CD14-positive monocyte (primary cell): Measurements from ENCODE around the gene NFATC2. TPM values are rescaled to one million over a fixed set of nuclear protein-coding genes. Genes with fewer than 3 reads are reported as not detected.

Experiments used
- DNase-seq, 3 donors: peaks; one replicate each; pipeline ENCODE4 v3.0.0-alpha.2; 2011 to 2022
- H2AFZ ChIP-seq: 2 replicates; pipeline ENCODE4 v1.6.0; 2012; ENCODE audit warnings: mild to moderate bottlenecking, low read depth, low read length, inconsistent platforms; ENCODE audit not compliant: insufficient read depth, poor library complexity, severe bottlenecking
- H3K27ac ChIP-seq, 2 donors: 1 replicate in 1 of 2; 2 replicates in 1 of 2; pipeline ENCODE4 v1.5.1; 2012 to 2013; ENCODE audit warnings: low read length in 2 of 2, control low read depth in 1 of 2, inconsistent platforms in 1 of 2, low read depth in 1 of 2, mild to moderate bottlenecking in 1 of 2
- H3K27me3 ChIP-seq, 2 donors: one replicate each; pipeline versions ENCODE4 v1.6.0 to v1.6.1; 2011 to 2013; ENCODE audit warnings: low read length in 2 of 2; ENCODE audit not compliant: control insufficient read depth in 2 of 2, insufficient read depth in 2 of 2
- H3K36me3 ChIP-seq, 2 donors: replicated peaks in 1 of 2; 1 replicate in 1 of 2; 2 replicates in 1 of 2; pipeline versions ENCODE4 v1.5.1 to v1.6.1; 2012 to 2013; ENCODE audit warnings: low read length in 2 of 2, control low read depth in 1 of 2, inconsistent platforms in 1 of 2, mild to moderate bottlenecking in 1 of 2; ENCODE audit not compliant: insufficient read depth in 2 of 2, control insufficient read depth in 1 of 2
- H3K4me1 ChIP-seq, 2 donors: 1 replicate in 1 of 2; 2 replicates in 1 of 2; pipeline versions ENCODE4 v1.5.1 to v1.6.1; 2012 to 2013; ENCODE audit warnings: low read length in 2 of 2, control low read depth in 1 of 2, inconsistent platforms in 1 of 2, mild to moderate bottlenecking in 1 of 2, moderate library complexity in 1 of 2; ENCODE audit not compliant: insufficient read depth in 2 of 2, control insufficient read depth in 1 of 2
- H3K4me2 ChIP-seq: replicated peaks from 2 replicates; pipeline ENCODE3; 2012; ENCODE audit warnings: low read length, moderate library complexity, mild to moderate bottlenecking; ENCODE audit not compliant: poor library complexity, severe bottlenecking; ENCODE audit errors: extremely low read depth
- H3K4me3 ChIP-seq, 3 experiments: fragments of 200-600 bp in 1 of 3; sonication (generic) in 1 of 3; replicated peaks in 1 of 3; 1 replicate in 2 of 3; 2 replicates in 1 of 3; pipeline ENCODE4 v1.5.1; 2011 to 2013; ENCODE audit warnings: low read length in 3 of 3, mild to moderate bottlenecking in 3 of 3, control low read depth in 2 of 3, low read depth in 2 of 3, inconsistent platforms in 1 of 3, moderate library complexity in 1 of 3
- H3K79me2 ChIP-seq: 2 replicates; pipeline ENCODE4 v1.6.0; 2012; ENCODE audit warnings: mild to moderate bottlenecking, control low read depth, inconsistent platforms, low read length, moderate library complexity; ENCODE audit not compliant: insufficient read depth
- H3K9ac ChIP-seq: 2 replicates; pipeline ENCODE4 v1.6.0; 2017; ENCODE audit warnings: low read length, mild to moderate bottlenecking; ENCODE audit not compliant: insufficient read depth, poor library complexity, severe bottlenecking
- H3K9me3 ChIP-seq, 2 donors: replicated peaks in 1 of 2; 1 replicate in 1 of 2; 2 replicates in 1 of 2; pipeline versions ENCODE4 v1.5.1 to v1.6.1; 2012 to 2013; ENCODE audit warnings: low read length in 2 of 2, control low read depth in 1 of 2; ENCODE audit not compliant: control insufficient read depth in 1 of 2, insufficient read depth in 1 of 2
- H4K20me1 ChIP-seq: 2 replicates; pipeline ENCODE4 v1.6.0; 2012; ENCODE audit warnings: mild to moderate bottlenecking, low read length, control low read depth, moderate library complexity; ENCODE audit not compliant: insufficient read depth
- H3K27ac Mint-ChIP-seq, 7 donors: one replicate each; pipeline ENCODE4 v1.8.0; 2020; ENCODE audit warnings: mild to moderate bottlenecking in 7 of 7, mixed read lengths in 7 of 7, moderate library complexity in 6 of 7, inconsistent platforms in 2 of 7
- H3K27me3 Mint-ChIP-seq, 3 donors: one replicate each; pipeline ENCODE4 v1.8.0; 2021 to 2022; ENCODE audit warnings: low read depth in 3 of 3, mild to moderate bottlenecking in 3 of 3, mixed read lengths in 3 of 3, moderate library complexity in 3 of 3, inconsistent platforms in 1 of 3
- H3K36me3 Mint-ChIP-seq, 2 donors: one replicate each; pipeline ENCODE4 v1.8.0; 2020; ENCODE audit warnings: mixed read lengths in 2 of 2, inconsistent platforms in 1 of 2, mild to moderate bottlenecking in 1 of 2
- H3K4me1 Mint-ChIP-seq: one replicate; pipeline ENCODE4 v1.8.0; 2020; ENCODE audit warnings: mild to moderate bottlenecking, mixed read lengths
- H3K4me3 Mint-ChIP-seq, 2 donors: one replicate each; pipeline ENCODE4 v1.8.0; 2020; ENCODE audit warnings: mild to moderate bottlenecking in 2 of 2, mixed read lengths in 2 of 2, moderate library complexity in 1 of 2
- H3K9me3 Mint-ChIP-seq, 7 donors: one replicate each; pipeline ENCODE4 v1.8.0; 2020 to 2022; ENCODE audit warnings: mixed read lengths in 7 of 7, mild to moderate bottlenecking in 6 of 7, moderate library complexity in 6 of 7, inconsistent platforms in 2 of 7
- CTCF ChIP-seq: fragments of 200-600 bp; IDR thresholded peaks from one replicate; pipeline ENCODE4 v1.8.0; 2022; ENCODE audit warnings: antibody characterized with exemption, mild to moderate bottlenecking
- WGBS: methylation state at CpG from one replicate; pipeline ENCODE4 v1.1.5; 2013; ENCODE audit warnings: missing lambda C conversion rate; ENCODE audit not compliant: insufficient coverage; 5-methylcytosine and 5-hydroxymethylcytosine counted together
- intact Hi-C, 2 donors: fragments of 100-400 bp; cut with micrococcal nuclease; formaldehyde crosslinking; loops; one replicate each; pipeline versions ENCODE4 v1.15.0 to v1.15.1; 2023
- polyA plus RNA-seq, 3 donors: library from polyadenylated mRNA; depleted of rRNA in 1 of 3; unstranded in 2 of 3; stranded (reverse) in 1 of 3; fragments of 300-500 nt in 2 of 3; fragments of >200 nt in 1 of 3; fragmentation: Illumina TruSeq in 2 of 3; gene quantifications; 1 replicate in 2 of 3; 2 replicates in 1 of 3; pipeline ENCODE4 v1.2.3, GENCODE V29; 2012 to 2021

The NFATC2 gene
- polyA plus RNA-seq, 3 donors: 0.03 to 0.18 (median 0.11) TPM

GRCh38 chr20:51584737-51585136 is 42.2 kb upstream of the NFATC2 start:
- H3K4me1 Mint-ChIP-seq: peaks cover 5% of the 10 kb centered on the region
- no peak overlapping the region for H3K27ac Mint-ChIP-seq

GRCh38 chr20:51584116-51584515 is 41.6 kb upstream of the NFATC2 start:
- Histone ChIP-seq H3K4me1 (no peaks in the 10 kb centered on the region), H3K27ac (no peak overlapping the region), H3K4me3 (no peak overlapping the region), H3K79me2 (no peaks in the 10 kb centered on the region), H3K9me3 (no peaks in the 10 kb centered on the region), H4K20me1 (no peaks in the 10 kb centered on the region), H3K4me2 (no peak overlapping the region), H2AFZ (no peak overlapping the region), H3K27me3 (no peaks in the 10 kb centered on the region), H3K36me3 (no peaks in the 10 kb centered on the region), H3K9ac (no peak overlapping the region)
- H3K4me1 Mint-ChIP-seq: peaks cover 5% of the 10 kb centered on the region
- intact Hi-C loops: no loop called here
- no peak overlapping the region for H3K27ac Mint-ChIP-seq
- no peaks in the 10 kb centered on the region for H3K36me3 Mint-ChIP-seq
- no peak for TF ChIP-seq CTCF
- H3K9me3 Mint-ChIP-seq: peaks cover 0 to 3% (median 0%) of the 10 kb centered on the region in 7 donors
- DNase-seq: no peak
- 97% methylated on average over 5 of the region's 8 CpGs for WGBS
- no peak overlapping the region for H3K4me3 Mint-ChIP-seq
- H3K27me3 Mint-ChIP-seq: peaks cover 1 to 7% (median 3%) of the 10 kb centered on the region in 3 donors

More at GRCh38 chr20:51584737-51585136, 42.2 kb upstream of the NFATC2 start:
- WGBS: 78% methylated on average over 4 of the region's 4 CpGs
- Histone ChIP-seq H3K4me1 (no peaks in the 10 kb centered on the region), H3K9ac (no peak overlapping the region), H3K79me2 (no peaks in the 10 kb centered on the region), H3K36me3 (no peaks in the 10 kb centered on the region), H3K9me3 (no peaks in the 10 kb centered on the region), H3K4me2 (no peak overlapping the region), H3K27ac (no peak overlapping the region), H3K27me3 (no peaks in the 10 kb centered on the region), H4K20me1 (no peaks in the 10 kb centered on the region), H2AFZ (no peak overlapping the region), H3K4me3 (no peak overlapping the region)
- Mint-ChIP-seq H3K4me3 (no peak overlapping the region), H3K27me3 (peaks cover 1 to 6% (median 3%) of the 10 kb centered on the region in 3 donors), H3K36me3 (no peaks in the 10 kb centered on the region), H3K9me3 (peaks cover 0 to 3% (median 0%) of the 10 kb centered on the region in 7 donors)
- TF ChIP-seq CTCF: no peak
- intact Hi-C loops: no loop called here
- DNase-seq: no peak
